Stimulated activated CD4-positive, alpha-beta T cell treated with anti-CD3 and anti-CD28 coated beads, TNF-alpha, amount 100 ng/mL, for 24 hours (primary cell): Measurements from ENCODE around the gene CPED1.
"Not testable (repeated sequence)": the region's sequence is repeated elsewhere in the genome, so short reads cannot be mapped to it uniquely, and the experiment has no call there.

ENCODE experiments used
- DNase-seq, 3 experiments: peaks; one replicate each; pipeline ENCODE4 v3.0.0-alpha.2; 2020; ENCODE audit warnings: low read depth in 3 of 3

CPED1 gene

GRCh38 chr7:120996333-120996987 lies 7.9 kb downstream of the CPED1 start:
- DNase-seq, result no peak

DNA sequence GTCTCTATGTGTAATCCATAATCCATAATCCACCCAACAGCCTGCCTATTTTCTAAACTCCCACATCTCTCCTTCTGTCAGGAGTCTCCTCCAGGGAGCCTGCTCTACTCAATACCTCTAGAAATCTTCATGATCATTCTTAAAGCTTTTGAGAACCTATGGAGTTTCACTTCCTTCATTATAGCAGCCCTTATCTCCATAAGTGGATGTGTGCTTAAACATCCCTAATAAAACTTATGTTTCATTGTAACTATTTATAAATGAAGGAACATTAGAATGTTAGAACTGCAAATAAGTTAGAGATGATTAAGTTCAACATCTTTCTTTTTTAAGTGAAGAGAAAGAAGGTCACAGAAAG lies 8.5 kb downstream of the CPED1 start:
- no peak for DNase-seq

DNA sequence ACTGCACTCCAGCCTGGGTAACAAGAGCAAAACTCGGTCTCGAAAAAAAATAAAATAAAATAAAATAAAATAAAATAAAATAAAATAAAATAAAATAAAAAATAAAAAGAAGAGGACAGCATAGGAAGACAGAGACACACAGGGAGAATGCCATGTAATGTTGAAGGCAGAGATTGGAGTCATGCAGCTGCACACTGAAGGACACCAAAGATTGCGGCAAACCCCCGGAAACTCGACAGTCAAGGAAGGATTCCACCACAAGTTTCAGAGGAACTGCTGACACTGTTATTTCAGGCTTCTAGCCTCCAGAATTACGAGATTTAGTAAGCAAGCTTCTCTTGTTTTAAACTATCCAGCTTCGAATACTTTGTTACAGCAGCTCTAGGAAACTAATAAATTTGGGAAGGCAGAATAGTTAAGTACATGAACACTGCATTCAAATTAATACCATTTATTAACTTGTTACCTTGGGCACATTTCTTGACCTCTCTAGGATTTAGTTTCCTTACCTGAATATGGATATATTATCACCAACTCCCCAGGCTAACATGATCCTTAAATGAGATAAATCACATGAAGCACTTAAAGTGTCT lies 9.5 kb downstream of the CPED1 start:
- DNase-seq, result no peak

- no peak for DNase-seq
These were observed 10.0 kb downstream of the CPED1 start for GRCh38 chr7:120998520-120998919.

DNA sequence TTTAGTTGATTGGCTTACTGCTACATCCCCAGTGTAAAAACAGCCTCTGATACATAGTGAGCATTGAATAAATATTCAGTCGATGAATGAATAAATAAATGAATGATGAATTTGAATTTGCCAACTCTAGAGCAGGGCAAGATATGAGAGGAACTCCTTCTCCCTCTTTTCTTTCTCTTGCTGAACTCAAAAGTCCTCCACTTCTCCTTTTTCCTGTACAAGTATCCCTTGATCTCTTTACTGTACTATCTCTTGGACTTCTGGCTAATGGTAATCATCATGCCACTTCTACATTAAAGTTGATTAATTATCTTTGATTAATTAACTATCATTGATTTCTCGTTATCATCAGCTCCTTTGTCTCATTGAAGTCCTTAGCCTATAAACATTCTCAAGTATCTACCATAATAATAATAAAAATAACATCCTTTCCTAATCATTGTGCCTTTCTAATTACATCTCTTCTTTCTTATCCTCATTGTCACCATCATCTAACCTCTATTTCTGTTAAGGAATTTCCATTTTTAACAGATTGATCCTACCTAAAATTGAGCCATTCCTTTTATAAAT lies 10.6 kb downstream of the CPED1 start:
- DNase-seq, result no peak

- no peak for DNase-seq
These were observed 11.8 kb downstream of the CPED1 start for GRCh38 chr7:121000081-121000983.

DNA sequence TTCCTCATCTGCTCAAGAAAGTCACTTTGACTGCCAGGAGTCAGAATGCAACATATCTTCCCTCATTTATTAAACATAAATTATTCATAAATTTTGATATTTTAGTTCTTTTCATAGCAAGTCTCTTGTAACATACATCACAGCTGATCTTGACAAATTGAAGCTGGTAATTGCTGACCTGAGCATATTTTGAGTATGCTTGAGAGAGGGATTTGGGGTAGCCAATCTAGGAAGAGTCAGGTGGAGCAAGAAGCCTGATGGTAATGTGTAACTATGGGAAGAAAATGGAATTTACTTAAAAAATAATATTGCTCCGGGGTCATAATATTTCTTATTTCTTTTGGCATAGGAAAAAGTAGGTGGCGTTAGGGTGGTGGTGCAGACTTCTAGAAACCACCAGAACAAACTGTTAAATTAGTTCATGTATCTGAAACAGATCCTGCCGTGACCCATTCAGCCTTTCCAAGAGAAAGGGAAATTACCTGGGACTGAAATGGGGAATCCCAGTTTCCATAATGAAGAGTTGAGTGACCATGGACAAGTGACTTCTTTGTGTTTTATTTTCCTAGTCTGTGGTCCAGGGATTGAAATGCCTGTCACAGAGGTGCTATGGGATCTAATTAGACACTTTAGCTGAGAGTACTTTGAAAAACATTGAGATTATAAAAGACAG lies 12.9 kb downstream of the CPED1 start:
- no peak for DNase-seq

DNA sequence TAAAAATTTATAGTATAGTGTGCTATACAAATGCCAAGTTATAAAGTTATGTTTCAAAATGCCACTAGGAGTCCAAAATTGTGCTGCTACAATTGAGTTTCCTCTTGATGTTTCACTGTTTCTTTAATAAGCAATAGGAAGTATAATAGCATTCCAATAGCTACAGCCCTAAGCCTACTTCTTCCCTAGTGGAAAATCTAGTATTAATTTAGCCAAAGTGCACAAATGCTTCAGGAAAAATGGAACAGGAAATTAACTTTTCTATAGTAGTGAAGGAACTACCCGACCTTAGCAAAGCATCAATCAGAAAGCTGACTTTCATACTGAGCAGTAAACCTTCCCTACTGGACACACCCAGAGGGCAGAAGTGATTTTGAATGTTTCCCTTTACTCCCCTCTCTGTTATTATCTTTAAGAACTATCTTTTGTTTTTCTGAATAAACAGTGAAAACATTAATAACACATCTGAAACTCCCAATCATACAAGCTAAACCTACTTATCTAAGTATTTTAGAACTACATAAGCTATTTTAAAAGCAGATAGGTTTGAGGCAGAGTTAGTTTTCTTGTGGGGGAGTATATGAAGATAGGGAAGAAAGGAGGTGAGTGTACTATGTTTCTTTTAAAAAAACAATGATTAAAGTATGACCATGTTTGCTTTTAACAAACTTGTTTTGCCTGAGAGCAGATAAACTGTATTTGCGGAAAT lies 13.7 kb downstream of the CPED1 start:
- no peak for DNase-seq

DNA sequence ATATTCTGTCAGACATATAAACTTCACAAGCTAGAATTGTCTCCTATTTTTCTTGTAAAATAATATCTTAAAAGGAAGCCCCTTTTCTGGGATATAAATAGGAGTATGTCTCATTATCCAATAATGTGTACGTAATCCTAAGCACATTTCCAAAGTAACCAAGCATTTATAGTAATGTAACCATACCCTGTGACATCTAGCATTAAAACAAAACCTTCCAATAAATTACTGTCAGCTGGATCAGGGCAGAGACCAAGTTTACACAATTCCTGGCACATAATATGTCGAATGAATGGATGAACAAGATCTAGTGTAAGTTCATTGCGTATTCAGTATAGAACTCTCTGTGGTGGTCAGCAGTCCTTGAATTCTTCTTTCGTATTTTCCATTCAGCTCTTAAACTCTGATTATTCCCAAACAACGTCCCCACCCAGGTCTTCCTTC lies 14.3 kb downstream of the CPED1 start:
- no peak for DNase-seq

DNA sequence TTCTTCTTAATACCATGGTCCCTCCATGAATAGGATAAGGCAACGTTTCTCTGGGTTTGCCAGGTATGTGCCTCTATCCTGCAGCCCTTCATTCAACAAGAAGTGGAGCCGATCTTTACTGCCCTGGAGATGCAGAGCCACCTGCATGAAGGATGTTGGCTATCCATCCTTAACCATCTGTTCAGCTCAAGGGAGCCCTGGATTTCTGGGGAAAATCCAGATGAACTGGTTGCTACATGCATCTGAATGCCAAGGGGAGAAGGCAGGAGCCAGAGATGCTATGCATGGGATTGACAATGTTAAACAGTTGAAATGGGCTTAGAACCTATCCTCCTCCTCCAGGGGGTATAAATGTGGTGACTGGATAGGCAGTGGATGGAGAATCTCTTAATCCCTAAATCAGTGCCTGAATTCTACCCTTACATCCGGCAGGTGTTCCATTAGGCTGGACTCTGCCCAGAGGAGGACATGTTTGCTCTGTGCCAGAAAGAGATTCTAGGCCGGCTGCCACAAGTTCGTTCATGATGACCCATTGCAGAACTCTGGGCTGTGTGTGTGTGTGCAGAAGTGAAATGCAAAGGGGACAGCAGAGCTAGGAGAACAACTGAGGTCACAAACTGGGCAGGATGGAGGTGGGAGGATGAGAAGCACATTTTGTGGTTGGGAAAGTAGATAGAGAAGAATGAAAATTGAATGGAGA lies 15.6 kb downstream of the CPED1 start:
- no peak for DNase-seq

GRCh38 chr7:121005058-121005457 lies 16.5 kb downstream of the CPED1 start:
- DNase-seq, result not testable (repeated sequence)

- DNase-seq, result no peak
These were observed 17.6 kb downstream of the CPED1 start for GRCh38 chr7:121005996-121006584.

- no peak for DNase-seq
These were observed 18.3 kb downstream of the CPED1 start for GRCh38 chr7:121006711-121007315.

DNA sequence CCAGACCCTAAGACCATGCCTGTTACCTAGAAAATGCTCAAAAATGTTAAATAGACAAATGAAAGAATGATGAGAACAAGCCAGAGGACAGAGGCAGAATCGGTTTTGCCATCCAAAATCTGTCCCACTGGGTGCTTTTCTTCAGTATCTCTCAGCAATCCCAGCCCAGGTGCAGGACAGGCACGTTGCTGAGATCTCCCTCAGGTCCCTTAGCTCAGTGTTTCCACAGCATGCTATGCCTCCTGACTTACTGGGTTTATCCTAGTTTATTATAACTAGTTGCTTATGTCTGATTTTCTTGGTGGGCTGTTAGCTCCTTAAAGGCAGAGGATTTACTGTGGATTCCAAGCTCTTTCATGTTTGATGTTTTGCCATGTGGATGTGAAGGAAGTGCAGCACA lies 20.3 kb downstream of the CPED1 start:
- no peak for DNase-seq

DNA sequence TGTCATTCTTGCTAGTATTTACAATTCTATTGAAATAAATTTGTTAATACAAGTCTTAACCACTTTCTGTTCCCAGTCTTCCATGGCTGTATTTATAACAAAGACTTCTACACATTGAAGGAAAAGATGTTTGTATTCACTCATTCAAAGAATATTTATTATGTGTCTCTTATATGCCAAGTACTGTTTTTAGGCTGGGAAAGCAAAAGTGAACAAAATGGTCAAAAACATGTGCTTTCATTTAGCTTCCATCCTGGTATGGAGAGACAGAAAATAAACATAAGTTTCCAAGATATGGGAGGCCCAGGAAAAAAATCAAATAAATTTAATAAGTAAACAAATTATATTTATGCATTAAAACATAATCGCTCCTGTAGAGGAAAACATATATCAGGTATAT lies 22.9 kb downstream of the CPED1 start:
- no peak for DNase-seq

- no peak for DNase-seq
These were observed 23.8 kb downstream of the CPED1 start for GRCh38 chr7:121012170-121012874.

DNA sequence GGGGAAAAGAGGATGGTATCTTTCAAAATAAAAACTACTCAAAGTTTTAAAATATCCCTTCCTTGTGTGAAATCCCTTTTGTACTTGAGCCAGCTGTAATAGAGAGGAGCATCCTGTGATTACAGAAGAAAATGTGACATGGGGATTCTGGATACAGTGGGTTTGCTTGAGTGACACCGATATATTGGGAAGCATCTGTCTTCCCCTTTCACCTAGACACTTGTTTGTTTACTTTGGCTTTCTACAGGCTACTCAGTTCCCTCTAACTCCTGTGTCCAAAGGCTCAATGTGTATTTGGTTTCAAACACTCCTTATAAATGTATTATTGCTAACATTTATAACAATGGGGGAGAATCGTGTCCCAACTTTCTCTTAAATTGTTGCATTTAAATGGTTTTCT lies 24.4 kb downstream of the CPED1 start:
- no peak for DNase-seq

DNA sequence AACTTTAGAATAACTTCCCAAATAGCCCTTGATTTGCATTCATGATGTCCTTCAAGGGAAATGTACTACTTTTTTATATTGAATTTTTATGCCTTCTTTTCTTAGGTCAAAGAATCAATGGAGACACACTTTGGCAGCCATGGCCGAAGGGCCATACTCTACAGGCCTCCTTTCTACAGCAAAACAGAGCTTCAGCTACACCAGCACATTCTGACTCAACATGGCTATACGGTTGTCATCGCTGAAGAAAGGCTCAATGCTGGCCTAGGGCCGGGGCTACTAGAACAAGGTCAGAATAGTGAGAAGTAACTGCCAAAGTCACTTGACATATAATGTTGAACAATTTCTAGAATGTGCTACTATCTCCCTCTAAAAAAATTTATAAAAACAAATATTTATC lies 27.0 kb downstream of the CPED1 start:
- no peak for DNase-seq

DNA sequence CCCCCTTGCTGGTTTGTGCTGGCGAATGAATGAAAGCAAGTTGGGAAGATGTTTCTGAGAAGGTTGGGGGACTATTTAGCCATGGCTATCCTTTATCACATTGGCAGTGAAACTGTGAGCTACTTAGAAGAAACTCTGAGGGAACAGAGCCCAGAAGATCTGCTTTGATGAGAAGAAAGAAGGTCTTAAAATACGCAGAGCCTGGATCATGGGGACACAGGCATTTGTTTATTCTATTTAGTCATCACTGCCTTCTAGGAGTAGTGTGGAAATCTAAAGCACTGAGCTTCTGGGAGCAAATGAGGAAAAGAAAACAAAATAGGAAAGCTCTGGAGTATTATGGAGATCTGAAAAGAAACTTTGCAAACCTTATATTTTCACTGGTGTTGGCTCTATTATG lies 28.5 kb downstream of the CPED1 start:
- no peak for DNase-seq
